Adrenal gland (tissue), 12 donors: Measurements from ENCODE around the gene REXO1. TPM values are rescaled to one million over a fixed set of nuclear protein-coding genes. Genes with fewer than 3 reads are reported as not detected.

ENCODE experiments used
- DNase-seq, 7 donors: peaks; one replicate each; pipeline ENCODE4 v3.0.0-alpha.2; 2019 to 2020
- H3K27ac ChIP-seq, 5 donors: fragments of 200-600 bp; sonication (generic) in 4 of 5; 1 replicate in 3 of 5; 2 replicates in 2 of 5; pipeline versions ENCODE4 v1.5.1 to v1.8.0; 2016 to 2020; ENCODE audit warnings: mild to moderate bottlenecking in 1 of 5
- H3K27me3 ChIP-seq: fragments of 200-600 bp; 2 replicates; pipeline ENCODE4 v1.8.0; 2021
- H3K36me3 ChIP-seq, 2 donors: fragments of 200-600 bp; replicated peaks in 1 of 2; 1 replicate in 1 of 2; 2 replicates in 1 of 2; pipeline versions ENCODE4 v1.5.1 to v1.8.0; 2018 to 2022
- H3K4me1 ChIP-seq, 2 donors: fragments of 200-600 bp; replicated peaks in 1 of 2; 1 replicate in 1 of 2; 2 replicates in 1 of 2; pipeline versions ENCODE4 v1.5.1 to v1.8.0; 2018 to 2021
- H3K4me3 ChIP-seq, 4 donors: fragments of 200-600 bp; sonication (generic) in 3 of 4; one replicate each; pipeline ENCODE4 v1.5.1; 2016 to 2018
- H3K9me3 ChIP-seq, 3 donors: fragments of 200-600 bp; sonication (generic) in 1 of 3; replicated peaks in 1 of 3; 1 replicate in 2 of 3; 2 replicates in 1 of 3; pipeline versions ENCODE4 v1.5.1 to v1.8.0; 2016 to 2021
- CTCF ChIP-seq, 6 experiments: fragments of 450-650 bp in 4 of 6; fragments of 200-600 bp in 2 of 6; sonication (generic) in 1 of 6; IDR thresholded peaks; 1 replicate in 5 of 6; 2 replicates in 1 of 6; pipeline versions ENCODE4 v1.5.1 to v1.8.0; 2016 to 2021; ENCODE audit warnings: antibody characterized with exemption in 6 of 6, mild to moderate bottlenecking in 2 of 6, moderate library complexity in 1 of 6
- POLR2A ChIP-seq, 2 donors: fragments of 450-650 bp; IDR thresholded peaks; one replicate each; pipeline ENCODE4 v1.6.1; 2017; ENCODE audit warnings: antibody characterized with exemption in 2 of 2, mild to moderate bottlenecking in 2 of 2, moderate library complexity in 1 of 2
- WGBS, 4 donors: extraction: QIAGEN DNeasy Blood & Tissue Kit in 2 of 4; methylation state at CpG; one replicate each; pipeline versions ENCODE4 v1.1.5 to v1.1.7; 2013 to 2017; 5-methylcytosine and 5-hydroxymethylcytosine counted together
- intact Hi-C, 2 donors: fragments of 100-400 bp; cut with DNase I; formaldehyde crosslinking; loops; one replicate each; pipeline versions ENCODE4 v1.14.1 to v1.15.0; 2022 to 2023
- polyA plus RNA-seq, 3 donors: library from polyadenylated mRNA; stranded (reverse); fragments of 200-250 nt in 2 of 3; fragments of 350-450 nt in 1 of 3; fragmentation: Illumina TruSeq in 1 of 3; extraction: RNeasy Lipid Tissue Mini Kit (QIAGEN cat#74804) in 1 of 3; gene quantifications; one replicate each; pipeline ENCODE4 v1.2.3, GENCODE V29; 2013 to 2014
- total RNA-seq, 9 donors: library from RNA; depleted of rRNA in 4 of 9; stranded (reverse); fragments of >200 nt in 4 of 9; fragments of 120-200 nt in 1 of 9; fragmentation: NEBNext Ultra II Directional in 1 of 9; extraction: Animal tissue kit (Norgen Biotek cat#: 25700) in 1 of 9; gene quantifications; one replicate each; pipeline versions ENCODE4 v1.1.0 to v1.2.4, GENCODE V29; 2013 to 2023
- donor health status: healthy with polysubstance abuse.
- donor health status: Bipolar disorder and iron deficiency.
- donor health status: DM: yes; HTN: yes; CAD: no.
- donor health status: DM: no; HTN: no; CAD: no.
- donor health status: DM: no; HTN: no; CAD: no.
- donor health status: DM: yes; HTN: yes; CAD: no.

The REXO1 gene
- total and polyA plus RNA-seq, 12 donors: 9.3 to 155 (median 44.5) TPM

- Histone ChIP-seq H3K27me3 (no peaks in the 10 kb centered on the region), H3K36me3 (peaks cover 0 to 10% of the 10 kb centered on the region in 2 donors), H3K27ac (peak overlapping the region in 3 of 5 donors; percentile 93 to 94 (median 94)), H3K4me1 (peaks cover 36 to 48% of the 10 kb centered on the region in 2 donors), H3K9me3 (no peaks in the 10 kb centered on the region), H3K4me3 (no peak overlapping the region)
- WGBS, 4 donors: 87 to 93% (median 90%) methylated on average over 21 to 26 of the region's 26 CpGs
- TF ChIP-seq POLR2A (IDR thresholded peaks at IDR 0.05): no peak
- no peak for TF ChIP-seq CTCF (IDR thresholded peaks at IDR 0.05)
- DNase-seq: no peak
- intact Hi-C loops: no loop called here
Observed at GRCh38 chr19:1832046-1832663, 16.1 kb downstream of the REXO1 start.

DNA sequence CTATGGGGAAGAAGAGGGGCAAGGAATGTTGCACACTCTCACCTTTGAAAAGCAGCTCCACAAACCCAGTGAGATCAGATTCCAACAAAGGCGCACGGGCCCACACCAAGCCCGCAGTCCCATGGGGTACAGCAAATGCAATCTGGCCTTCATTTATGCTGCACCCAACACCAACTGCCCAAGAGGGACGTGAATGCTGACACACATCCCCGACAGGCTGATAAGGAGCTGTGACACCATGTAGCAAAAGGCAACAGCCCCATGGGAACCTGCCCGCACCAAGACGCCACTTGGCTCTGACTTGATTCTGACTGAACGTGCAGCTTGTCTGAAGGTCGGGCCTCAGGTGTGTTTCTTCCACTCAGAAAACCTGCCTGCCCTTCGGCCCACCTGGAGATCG lies 17.3 kb downstream of the REXO1 start:
- DNase-seq: peak in 1 of 7 donors; percentile 51
- intact Hi-C loops: no loop called here
- TF ChIP-seq POLR2A (IDR thresholded peaks at IDR 0.05): no peak
- no peak overlapping the region for H3K4me3 ChIP-seq
- no peaks in the 10 kb centered on the region for H3K9me3 ChIP-seq
- WGBS, 4 donors: 80 to 100% (median 87%) methylated on average over 4 to 11 of the region's 11 CpGs
- H3K4me1 ChIP-seq: peaks cover 32 to 39% of the 10 kb centered on the region in 2 donors
- no peaks in the 10 kb centered on the region for H3K27me3 ChIP-seq
- peak overlapping the region in 1 of 5 donors; percentile 22 for H3K27ac ChIP-seq
- peaks cover 0 to 14% of the 10 kb centered on the region in 2 donors for H3K36me3 ChIP-seq

GRCh38 chr19:1830568-1830967 lies 17.7 kb downstream of the REXO1 start:
- TF ChIP-seq POLR2A (IDR thresholded peaks at IDR 0.05) (no peak), CTCF (IDR thresholded peaks at IDR 0.05) (no peak)
- H3K27me3 ChIP-seq: no peaks in the 10 kb centered on the region
- peak overlapping the region in 1 of 5 donors; percentile 22 for H3K27ac ChIP-seq
- H3K36me3 ChIP-seq: peaks cover 0 to 14% of the 10 kb centered on the region in 2 donors
- 86 to 92% (median 89%) methylated on average over 5 to 15 of the region's 15 CpGs for WGBS, 4 donors
- H3K4me1 ChIP-seq: peaks cover 34 to 38% of the 10 kb centered on the region in 2 donors
- H3K9me3 ChIP-seq: no peaks in the 10 kb centered on the region
- intact Hi-C loops: no loop called here
- DNase-seq: no peak
- H3K4me3 ChIP-seq: no peak overlapping the region

GRCh38 chr19:1829958-1830357 lies 18.3 kb downstream of the REXO1 start:
- H3K4me3 ChIP-seq: no peak overlapping the region
- peaks cover 0 to 14% of the 10 kb centered on the region in 2 donors for H3K36me3 ChIP-seq
- no peak for DNase-seq
- 94 to 97% (median 96%) methylated on average over 9 to 11 of the region's 11 CpGs for WGBS, 4 donors
- H3K4me1 ChIP-seq: peaks cover 33 to 38% of the 10 kb centered on the region in 2 donors
- H3K27me3 ChIP-seq: no peaks in the 10 kb centered on the region
- no peak for TF ChIP-seq POLR2A (IDR thresholded peaks at IDR 0.05)
- TF ChIP-seq CTCF (IDR thresholded peaks at IDR 0.05): no peak
- intact Hi-C loops: no loop called here
- no peak overlapping the region for H3K27ac ChIP-seq
- H3K9me3 ChIP-seq: no peaks in the 10 kb centered on the region
